GM12892 (cell line): ENCODE measurements around the gene EIF4A2.

ENCODE experiments used
- POLR2A ChIP-seq: IDR thresholded peaks from 2 replicates; pipeline ENCODE4 v1.6.1; 2011; ENCODE audit warnings: low read depth, low read length, control low read depth
- POLR2AphosphoS5 ChIP-seq: IDR thresholded peaks from 2 replicates; pipeline ENCODE4 v1.6.1; 2011; ENCODE audit warnings: low read depth, low read length, control low read depth
- TAF1 ChIP-seq: IDR thresholded peaks from 2 replicates; pipeline ENCODE4 v1.6.1; 2011; ENCODE audit warnings: low read depth, mild to moderate bottlenecking, control low read depth, low read length, borderline replicate concordance

DNA sequence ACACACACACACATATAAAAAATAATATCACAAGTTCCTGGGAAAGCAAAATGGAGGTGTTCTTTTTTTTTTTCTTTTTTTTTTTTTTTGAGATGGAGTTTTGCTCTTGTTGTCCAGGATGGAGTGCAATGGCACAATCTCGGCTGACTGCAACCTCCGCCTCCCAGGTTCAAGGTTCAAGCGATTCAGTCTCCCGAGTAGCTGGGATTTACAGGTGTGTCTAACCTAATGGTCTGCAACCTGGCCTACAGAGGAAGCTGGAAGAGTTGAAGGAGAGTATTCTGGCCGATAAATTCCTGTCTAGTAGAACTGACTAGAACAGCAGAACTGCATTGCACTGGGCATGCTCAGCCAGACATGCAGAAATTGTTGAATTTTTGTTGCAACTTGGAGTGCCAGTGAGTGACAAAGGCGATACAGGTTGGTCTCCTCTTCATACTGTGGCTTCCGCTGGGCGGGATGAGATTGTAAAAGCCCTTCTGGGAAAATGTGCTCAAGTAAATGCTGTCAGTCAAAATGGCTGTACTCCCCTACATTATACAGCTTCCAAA is 22.4 kb upstream of the EIF4A2 start:
- no peak for TF ChIP-seq POLR2A
- TF ChIP-seq POLR2AphosphoS5: no peak
- TF ChIP-seq TAF1: no peak
